GM12875 (cell line): ENCODE measurements around the gene MAP1S.

Source experiments
- H3K4me3 ChIP-seq: one replicate; pipeline ENCODE4 v1.5.1; 2011; ENCODE audit warnings: low read depth, low read length, control low read depth
- CTCF ChIP-seq: IDR thresholded peaks from 2 replicates; pipeline ENCODE4 v1.5.1; 2011; ENCODE audit warnings: low read depth, mild to moderate bottlenecking, control low read depth, inconsistent platforms, low read length, moderate library complexity, borderline replicate concordance; ENCODE audit not compliant: insufficient read depth

Gene MAP1S

GRCh38 chr19:17685451-17686022 is 33.7 kb upstream of the MAP1S start:
- no peak overlapping the region for H3K4me3 ChIP-seq
- TF ChIP-seq CTCF = no peak

- no peak overlapping the region for H3K4me3 ChIP-seq
These were observed 33.2 kb upstream of the MAP1S start for GRCh38 chr19:17686023-17686521.

GRCh38 chr19:17686592-17687024 is 32.7 kb upstream of the MAP1S start:
- no peak for TF ChIP-seq CTCF
- H3K4me3 ChIP-seq = no peak overlapping the region

More at GRCh38 chr19:17686023-17686521, 33.2 kb upstream of the MAP1S start:
- TF ChIP-seq CTCF = no peak

GRCh38 chr19:17687141-17687856 is 32.0 kb upstream of the MAP1S start:
- H3K4me3 ChIP-seq = no peak overlapping the region

GRCh38 chr19:17687857-17688784 is 31.2 kb upstream of the MAP1S start, which contains the start of gene UNC13A:
UNC13A (minus strand) TSS chr19:17688354; CDS start chr19:17688199, 155 bp downstream.
- H3K4me3 ChIP-seq = no peak within 1 kb of the TSS
- no peak for TF ChIP-seq CTCF

More at GRCh38 chr19:17687141-17687856, 32.0 kb upstream of the MAP1S start:
- TF ChIP-seq CTCF = no peak

GRCh38 chr19:17688853-17689595 is 30.3 kb upstream of the MAP1S start:
- H3K4me3 ChIP-seq = no peak overlapping the region
- no peak for TF ChIP-seq CTCF
